ENCODE data around the gene YJU2.
"Not testable (repeated sequence)": the region's sequence is repeated elsewhere in the genome, so short reads cannot be mapped to it uniquely, and the experiment has no call there.

Gene YJU2

GRCh38 chr19:4246767-4247593, at the start of gene YJU2:
YJU2 (plus strand) TSS chr19:4247080; CDS start chr19:4247147, 67 bp downstream.
- DNase-seq (ENCODE audit: insufficient read length, low spot score) (peak; percentile 97), FAIRE-seq (no peak)

- no peak for DNase-seq (ENCODE audit: insufficient read length, low spot score)
- FAIRE-seq: no peak
Observed at GRCh38 chr19:4197228-4197624, 49.7 kb upstream of the YJU2 start.

GRCh38 chr19:4197625-4198466, 49.0 kb upstream of the YJU2 start:
- FAIRE-seq: no peak
- no peak for DNase-seq (ENCODE audit: insufficient read length, low spot score)

DNA sequence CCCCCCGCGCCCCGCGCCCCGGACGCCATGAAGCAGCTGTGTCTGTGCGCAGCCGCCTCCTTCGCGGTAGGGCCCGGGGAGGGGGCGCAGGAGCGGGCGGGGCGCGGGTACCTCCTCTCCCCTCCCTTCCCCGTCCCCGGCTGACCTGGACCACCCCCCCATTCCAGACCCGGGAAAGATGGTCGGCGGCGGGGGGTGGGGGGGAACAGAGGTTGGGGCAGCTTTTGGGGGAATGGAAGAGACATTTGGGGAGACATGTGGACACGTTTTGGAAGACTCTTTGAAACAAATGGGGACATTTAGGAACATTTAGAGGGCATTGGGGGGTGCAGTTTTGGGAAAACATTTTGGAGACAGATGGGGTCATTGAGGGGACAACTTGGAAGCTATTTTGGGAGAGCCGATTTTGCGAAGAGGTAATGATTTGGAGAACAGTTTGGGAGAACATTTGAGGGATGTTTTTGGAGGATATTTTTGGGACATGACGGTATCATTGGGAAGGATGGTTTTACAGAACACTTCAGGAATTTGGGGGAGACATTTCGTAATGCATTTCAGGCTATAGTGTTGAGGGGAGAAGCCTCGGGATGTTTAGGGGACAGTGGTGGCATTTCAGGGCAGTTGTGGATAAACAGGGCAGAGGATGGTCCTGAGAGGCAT, 48.3 kb upstream of the YJU2 start:
- DNase-seq (ENCODE audit: insufficient read length, low spot score) (no peak), FAIRE-seq (no peak)

- DNase-seq (ENCODE audit: insufficient read length, low spot score): no peak
- no peak for FAIRE-seq
Observed at GRCh38 chr19:4199699-4200293, 47.1 kb upstream of the YJU2 start.

- DNase-seq (ENCODE audit: insufficient read length, low spot score) (no peak), FAIRE-seq (no peak)
Observed at GRCh38 chr19:4200940-4201542, 45.8 kb upstream of the YJU2 start.

GRCh38 chr19:4201798-4202197, 45.1 kb upstream of the YJU2 start:
- FAIRE-seq (no peak), DNase-seq (ENCODE audit: insufficient read length, low spot score) (no peak)

GRCh38 chr19:4206818-4207484, 39.9 kb upstream of the YJU2 start:
- FAIRE-seq: no peak
- DNase-seq (ENCODE audit: insufficient read length, low spot score): no peak

- FAIRE-seq (no peak), DNase-seq (ENCODE audit: insufficient read length, low spot score) (no peak)
Observed at GRCh38 chr19:4208385-4209094, 38.3 kb upstream of the YJU2 start.

- FAIRE-seq (no peak), DNase-seq (ENCODE audit: insufficient read length, low spot score) (no peak)
Observed at GRCh38 chr19:4210166-4210731, 36.6 kb upstream of the YJU2 start.

DNA sequence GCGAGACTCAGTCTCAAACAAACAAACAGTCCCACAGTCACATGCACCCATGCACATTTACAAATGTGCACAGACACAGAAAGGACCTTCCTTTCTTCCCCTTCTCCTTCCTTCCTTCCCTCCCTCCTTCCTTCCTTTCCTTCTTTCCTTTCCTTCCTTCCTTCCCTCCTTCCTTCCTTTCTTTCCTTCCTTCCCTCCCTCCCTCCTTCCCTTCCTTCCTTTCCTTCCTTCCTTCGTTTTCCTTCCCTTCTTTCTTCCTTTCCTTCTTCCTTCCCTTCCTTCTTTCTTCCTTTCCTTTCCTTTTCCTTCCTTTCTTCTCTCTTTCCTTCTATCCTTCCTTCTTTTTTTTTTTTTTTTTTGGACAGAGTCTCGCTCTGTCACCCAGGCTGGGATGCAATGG, 33.8 kb upstream of the YJU2 start:
- no peak for DNase-seq (ENCODE audit: insufficient read length, low spot score)
- FAIRE-seq: no peak

- FAIRE-seq (no peak), DNase-seq (ENCODE audit: insufficient read length, low spot score) (no peak)
Observed at GRCh38 chr19:4215807-4216206, 31.1 kb upstream of the YJU2 start.

DNA sequence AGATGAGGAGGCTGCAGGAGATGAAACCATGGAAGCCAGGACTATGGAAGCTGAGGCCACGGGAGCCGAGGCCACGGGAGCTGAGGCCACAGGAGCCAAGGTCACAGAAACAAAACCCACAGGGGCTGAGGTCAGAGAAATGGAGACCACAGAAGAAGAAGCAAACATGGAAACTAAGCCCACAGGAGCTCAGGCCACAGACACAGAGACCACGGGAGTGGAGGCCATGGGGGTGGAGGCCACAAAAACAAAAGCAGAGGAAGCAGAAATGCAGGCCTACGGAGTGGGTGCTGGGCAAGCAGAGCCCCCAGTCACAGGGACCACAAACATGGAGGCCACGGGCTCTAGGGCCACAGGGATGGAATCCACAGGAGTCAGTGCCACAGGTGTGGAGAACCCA, 30.0 kb upstream of the YJU2 start:
- no peak for FAIRE-seq
- no peak for DNase-seq (ENCODE audit: insufficient read length, low spot score)

DNA sequence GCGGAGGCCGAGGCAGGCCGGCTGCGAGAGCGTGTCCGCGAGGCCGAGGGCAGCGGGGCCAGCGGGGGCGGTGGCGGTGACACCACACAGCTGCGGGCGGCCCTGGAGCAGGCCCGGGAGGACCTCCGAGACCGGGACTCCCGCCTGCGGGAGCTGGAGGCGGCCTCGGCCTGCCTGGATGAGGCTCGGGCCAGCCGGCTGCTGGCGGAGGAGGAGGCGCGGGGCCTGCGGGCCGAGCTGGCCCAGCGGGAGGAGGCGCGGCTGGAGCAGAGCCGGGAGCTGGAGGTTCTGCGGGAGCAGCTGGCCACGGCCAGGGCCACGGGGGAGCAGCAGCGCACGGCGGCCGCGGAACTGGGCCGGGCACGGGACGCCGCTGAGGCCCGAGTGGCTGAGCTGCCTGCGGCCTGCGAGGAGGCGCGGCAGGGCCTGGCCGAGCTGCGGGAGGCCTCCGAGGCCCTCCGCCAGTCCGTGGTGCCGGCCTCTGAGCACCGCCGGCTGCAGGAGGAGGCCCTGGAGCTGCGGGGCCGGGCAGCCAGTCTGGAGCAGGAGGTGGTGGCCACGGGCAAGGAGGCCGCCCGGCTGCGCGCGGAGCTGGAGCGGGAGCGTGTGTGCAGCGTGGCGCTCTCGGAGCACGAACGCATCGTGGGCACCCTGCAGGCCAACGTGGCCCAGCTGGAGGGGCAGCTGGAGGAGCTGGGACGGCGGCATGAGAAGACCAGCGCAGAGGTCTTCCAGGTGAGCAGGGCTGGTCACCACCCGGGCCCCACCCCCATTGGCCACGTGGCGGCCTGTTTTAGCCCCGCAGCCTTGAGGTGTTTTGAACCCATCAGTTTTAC, 29.2 kb upstream of the YJU2 start:
- FAIRE-seq (no peak), DNase-seq (ENCODE audit: insufficient read length, low spot score) (no peak)

DNA sequence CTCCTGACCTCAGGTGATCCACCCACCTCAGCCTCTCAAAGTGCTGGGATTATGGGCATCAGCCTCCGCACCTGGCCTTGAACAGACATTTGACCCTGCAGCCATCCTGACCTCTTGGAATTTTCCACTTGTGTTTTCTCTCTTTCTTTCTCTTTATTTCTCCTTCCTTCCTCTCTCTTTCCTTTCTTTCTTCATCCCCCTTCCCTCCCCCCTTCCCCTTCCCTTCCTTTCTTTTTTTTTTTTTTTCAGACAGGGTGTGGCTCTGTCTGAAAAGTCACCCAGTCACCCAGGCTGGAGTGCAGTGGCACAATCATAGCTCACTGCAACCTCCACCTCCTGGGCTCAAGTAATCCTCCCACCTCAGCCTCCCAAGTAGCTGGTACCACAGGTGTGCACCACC, 28.4 kb upstream of the YJU2 start:
- not testable (repeated sequence) for FAIRE-seq; DNase-seq (ENCODE audit: insufficient read length, low spot score)

DNA sequence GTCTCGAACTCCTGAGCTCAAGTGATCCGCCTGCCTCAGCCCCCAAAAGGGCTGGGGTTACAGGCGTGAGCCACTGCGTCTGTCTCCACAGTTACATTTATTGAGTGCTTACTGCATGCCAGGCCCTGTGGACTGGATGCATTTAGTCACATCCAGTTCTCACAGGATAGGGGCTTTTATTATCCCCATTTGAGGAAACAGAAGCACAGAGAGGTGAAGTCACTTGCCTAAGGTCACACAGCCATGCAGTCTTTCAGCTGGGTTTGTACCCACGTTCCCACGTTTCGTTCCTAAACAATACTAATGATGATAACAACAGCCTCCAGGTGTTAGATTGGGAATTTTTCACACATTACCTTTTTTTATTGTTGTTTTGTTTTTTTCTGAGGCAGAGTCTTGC, 26.7 kb upstream of the YJU2 start:
- DNase-seq (ENCODE audit: insufficient read length, low spot score) (no peak), FAIRE-seq (no peak)

DNA sequence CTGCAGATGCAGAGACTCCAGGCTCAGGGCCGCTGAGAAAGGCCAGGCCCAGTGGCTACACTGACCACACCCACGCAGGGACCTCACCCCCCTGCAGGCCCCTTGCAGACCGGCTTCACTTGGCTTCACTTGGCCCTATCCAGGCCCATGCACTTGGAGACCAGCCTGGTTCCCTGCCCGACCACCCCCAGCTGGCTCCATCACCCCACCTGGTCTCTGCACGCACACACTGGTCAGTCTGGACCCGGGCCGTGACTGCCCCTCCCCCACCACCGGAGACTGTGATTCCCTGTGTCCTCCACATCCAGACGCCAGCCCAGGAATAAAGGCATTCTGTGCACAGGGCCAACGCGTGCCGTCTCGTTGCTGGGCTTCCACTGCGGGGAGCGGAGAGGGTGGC, 22.4 kb upstream of the YJU2 start:
- no peak for FAIRE-seq
- no peak for DNase-seq (ENCODE audit: insufficient read length, low spot score)

DNA sequence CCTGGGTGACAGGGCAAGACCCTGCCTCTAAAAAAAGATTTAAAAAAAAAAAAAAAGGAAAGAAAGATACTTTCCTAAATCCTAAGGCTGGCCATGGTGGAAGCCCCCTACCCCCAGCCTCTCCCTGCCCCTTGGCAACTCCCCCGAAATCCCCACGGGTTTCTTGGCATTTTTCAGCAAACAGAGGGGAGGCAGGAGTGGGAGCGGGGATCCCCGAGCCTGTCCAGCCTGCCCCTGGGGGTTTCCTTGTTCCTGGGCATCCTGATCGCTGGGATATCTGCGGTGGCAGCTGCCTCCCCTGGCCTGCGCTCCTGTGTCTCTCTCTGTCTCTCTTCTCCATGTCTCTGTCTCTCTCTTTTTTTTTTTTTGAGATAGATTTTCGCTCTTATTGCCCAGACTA, 21.0 kb upstream of the YJU2 start:
- FAIRE-seq (no peak), DNase-seq (ENCODE audit: insufficient read length, low spot score) (no peak)
